ENCODE measurements around the gene ASF1B.
"Not testable (repeated sequence)": the region's sequence is repeated elsewhere in the genome, so short reads cannot be mapped to it uniquely, and the experiment has no call there.

DNA sequence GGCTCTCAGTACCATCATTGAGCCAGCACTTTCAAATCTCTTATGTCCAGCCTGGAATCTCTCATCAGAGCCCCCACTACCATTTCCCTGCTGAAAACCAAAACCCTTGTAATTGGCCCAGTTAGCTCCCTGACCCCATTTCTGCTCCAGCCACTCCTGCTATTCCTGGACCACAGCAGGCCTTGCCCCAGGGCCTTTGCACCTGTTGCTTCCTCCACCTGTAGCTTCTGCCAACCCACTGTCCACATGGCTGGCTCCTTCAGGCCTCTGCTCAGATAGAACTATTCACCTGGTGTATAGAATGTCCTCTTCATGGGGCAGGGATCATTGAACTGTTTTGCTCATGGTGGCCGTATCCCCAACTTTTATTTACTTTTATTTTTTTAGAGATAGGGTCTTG is 49.3 kb upstream of the ASF1B start:
- TF ChIP-seq CTCF, POLR2AphosphoS5, POLR2A (IDR thresholded peaks at IDR 0.05): not testable (repeated sequence)

Data from prostate gland (tissue), 2 donors.